ENCODE measurements around the gene SMIM44.

SMIM44 gene

DNA sequence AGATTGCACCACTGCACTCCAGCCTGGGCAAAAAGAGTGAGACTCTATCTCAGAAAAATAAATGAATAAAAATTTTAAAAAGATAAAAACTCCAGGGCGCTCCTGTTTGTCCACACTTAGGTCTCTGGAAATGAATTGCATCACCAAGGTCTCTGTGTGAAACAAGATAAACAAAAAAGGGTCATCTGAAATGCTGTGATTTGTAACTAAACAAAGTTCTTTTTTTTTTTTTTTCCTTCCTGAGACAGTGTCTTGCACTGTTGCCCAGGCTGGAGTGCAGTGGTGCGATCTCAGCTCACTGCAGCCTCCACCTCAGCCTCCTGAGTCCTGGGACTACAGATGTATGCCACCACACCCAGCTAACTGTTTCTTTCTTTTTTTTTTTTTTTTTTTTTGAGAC, 34.4 kb upstream of the SMIM44 start:
- TF ChIP-seq, protein P1, sequence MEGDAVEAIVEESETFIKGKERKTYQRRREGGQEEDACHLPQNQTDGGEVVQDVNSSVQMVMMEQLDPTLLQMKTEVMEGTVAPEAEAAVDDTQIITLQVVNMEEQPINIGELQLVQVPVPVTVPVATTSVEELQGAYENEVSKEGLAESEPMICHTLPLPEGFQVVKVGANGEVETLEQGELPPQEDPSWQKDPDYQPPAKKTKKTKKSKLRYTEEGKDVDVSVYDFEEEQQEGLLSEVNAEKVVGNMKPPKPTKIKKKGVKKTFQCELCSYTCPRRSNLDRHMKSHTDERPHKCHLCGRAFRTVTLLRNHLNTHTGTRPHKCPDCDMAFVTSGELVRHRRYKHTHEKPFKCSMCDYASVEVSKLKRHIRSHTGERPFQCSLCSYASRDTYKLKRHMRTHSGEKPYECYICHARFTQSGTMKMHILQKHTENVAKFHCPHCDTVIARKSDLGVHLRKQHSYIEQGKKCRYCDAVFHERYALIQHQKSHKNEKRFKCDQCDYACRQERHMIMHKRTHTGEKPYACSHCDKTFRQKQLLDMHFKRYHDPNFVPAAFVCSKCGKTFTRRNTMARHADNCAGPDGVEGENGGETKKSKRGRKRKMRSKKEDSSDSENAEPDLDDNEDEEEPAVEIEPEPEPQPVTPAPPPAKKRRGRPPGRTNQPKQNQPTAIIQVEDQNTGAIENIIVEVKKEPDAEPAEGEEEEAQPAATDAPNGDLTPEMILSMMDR (conservative IDR thresholded peaks at IDR 0.05; ENCODE audit: low read length) = no peak
- no peak overlapping the region for H3K4me3 ChIP-seq (ENCODE audit: low read length)
- DNase-seq (ENCODE audit: low read depth) = no peak

DNA sequence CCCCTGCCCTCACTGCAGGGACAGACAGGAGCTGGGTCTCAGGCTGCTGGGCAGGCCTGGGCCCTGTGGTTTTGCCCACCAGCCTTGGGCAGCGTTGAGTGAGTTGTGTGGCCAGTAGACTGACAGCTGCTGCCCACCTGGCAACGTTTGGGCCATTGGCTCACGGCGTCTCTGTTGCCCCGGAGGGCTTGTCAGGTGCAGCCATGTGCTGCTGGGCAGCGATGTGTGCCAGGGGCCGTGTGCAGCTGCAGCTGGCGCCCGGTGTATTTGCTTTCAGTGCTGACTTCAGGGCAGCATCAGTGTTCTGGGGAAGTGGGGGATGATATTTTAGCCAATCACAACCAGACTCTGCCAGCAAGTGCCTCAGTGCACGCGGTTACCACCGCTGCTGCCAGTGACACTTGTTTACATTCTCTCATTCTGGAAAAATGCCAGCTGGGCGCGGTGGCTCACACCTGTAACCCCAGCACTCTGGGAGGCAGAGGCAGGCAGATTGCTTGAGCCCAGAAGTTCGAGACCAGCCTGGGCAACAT, 33.5 kb upstream of the SMIM44 start:
- TF ChIP-seq, protein P1 (conservative IDR thresholded peaks at IDR 0.05; ENCODE audit: low read length) = no peak
- DNase-seq (ENCODE audit: low read depth) = no peak
- no peak overlapping the region for H3K4me3 ChIP-seq (ENCODE audit: low read length)

DNA sequence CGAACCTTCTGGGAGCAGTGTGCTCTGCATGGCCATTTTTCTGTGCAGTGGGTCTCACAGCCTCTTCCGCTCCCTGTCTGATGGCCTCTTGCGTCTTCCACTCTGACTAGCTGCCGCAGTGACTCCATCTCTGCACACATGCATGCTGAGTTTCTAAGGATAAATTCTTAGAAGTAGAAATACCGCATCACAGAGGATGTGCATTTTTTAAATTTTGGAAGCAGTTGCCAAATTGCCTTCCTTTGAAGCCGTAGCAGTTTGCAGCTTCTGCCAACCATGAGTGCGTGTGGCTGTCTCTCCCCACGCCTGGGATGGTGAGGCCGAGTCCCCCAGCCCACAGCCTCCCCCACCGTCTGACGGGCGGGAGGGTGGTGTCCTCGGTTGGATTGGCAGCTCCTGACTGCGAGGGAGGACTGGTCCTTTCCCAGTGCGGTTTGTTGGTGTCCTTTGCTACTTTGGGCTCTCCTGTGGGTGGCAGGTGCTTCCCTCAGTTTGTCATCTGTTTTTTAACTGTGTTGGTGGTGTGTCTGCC, 32.7 kb upstream of the SMIM44 start:
- peak; percentile 76 for DNase-seq (ENCODE audit: low read depth)
- H3K4me3 ChIP-seq (ENCODE audit: low read length) = no peak overlapping the region

DNA sequence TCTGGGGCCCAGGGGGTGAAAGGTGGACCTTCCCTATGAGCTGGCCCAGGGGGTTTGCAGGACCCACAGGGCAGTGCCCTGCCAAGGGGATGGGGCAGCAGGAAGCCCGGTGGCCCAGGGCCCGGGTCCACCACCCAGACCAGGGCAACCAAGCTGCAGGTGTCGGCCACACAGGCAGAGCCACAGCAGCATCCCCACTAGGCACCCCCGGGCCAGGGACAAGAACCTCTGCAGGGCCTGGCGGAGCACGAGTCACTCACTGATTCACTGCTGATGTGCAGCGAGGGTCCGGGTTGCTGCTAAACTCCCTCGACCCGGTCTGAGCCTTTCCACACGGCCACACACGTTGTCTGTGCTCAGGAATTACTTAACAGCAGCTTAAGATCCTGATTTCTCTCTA, 31.7 kb upstream of the SMIM44 start:
- TF ChIP-seq, protein P1 (conservative IDR thresholded peaks at IDR 0.05; ENCODE audit: low read length) = no peak
- no peak for DNase-seq (ENCODE audit: low read depth)
- no peak overlapping the region for H3K4me3 ChIP-seq (ENCODE audit: low read length)

More for the DNA sequence above, 32.7 kb upstream of the SMIM44 start:
- TF ChIP-seq, protein P1 (conservative IDR thresholded peaks at IDR 0.05; ENCODE audit: low read length) = no peak

DNA sequence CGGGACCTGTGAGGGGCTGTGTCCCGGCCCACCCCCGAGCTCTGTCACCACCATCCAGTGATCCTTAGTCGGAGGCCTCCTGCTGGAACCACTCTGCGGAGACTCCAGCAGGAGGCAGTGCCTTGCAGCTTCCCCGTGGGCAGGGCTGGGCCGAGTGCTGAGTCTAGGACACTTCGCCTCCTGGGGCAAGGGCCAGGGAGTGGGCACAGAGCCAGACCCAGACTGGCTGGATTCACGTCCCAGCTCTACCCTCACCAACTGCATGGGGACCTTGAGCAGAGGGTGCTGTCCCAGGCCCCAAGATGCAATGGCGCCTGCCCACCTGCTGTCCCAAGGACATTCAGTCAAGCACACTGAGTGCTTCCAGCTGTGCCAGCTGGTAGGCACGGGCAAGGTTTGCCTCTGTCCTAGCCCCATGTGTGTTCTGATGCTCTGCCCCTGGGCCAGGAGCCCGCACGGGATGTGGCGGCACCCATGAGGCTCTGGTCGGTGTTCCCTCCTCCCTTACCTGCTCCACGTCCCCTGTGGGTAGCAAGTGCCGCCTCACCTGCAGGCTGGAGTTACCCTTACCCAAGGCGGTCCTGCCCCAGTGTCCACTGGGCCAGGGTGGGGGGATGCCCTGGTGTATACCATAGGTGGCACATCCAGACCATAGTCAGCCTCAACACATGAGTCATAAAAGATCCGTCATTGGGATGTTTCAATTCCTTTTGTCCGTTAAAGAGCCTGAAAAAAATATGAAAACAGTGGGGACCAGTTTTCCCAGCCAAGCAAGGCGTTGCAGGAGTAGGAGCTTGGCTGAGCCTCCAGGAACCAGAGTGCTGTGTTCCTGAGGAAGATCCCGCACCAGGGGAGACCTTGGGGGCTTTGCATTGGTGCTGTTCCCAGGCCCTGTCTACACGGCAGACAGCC, 30.2 kb upstream of the SMIM44 start:
- TF ChIP-seq, protein P1 (conservative IDR thresholded peaks at IDR 0.05; ENCODE audit: low read length) = no peak
- no peak for DNase-seq (ENCODE audit: low read depth)
- H3K4me3 ChIP-seq (ENCODE audit: low read length) = no peak overlapping the region

DNA sequence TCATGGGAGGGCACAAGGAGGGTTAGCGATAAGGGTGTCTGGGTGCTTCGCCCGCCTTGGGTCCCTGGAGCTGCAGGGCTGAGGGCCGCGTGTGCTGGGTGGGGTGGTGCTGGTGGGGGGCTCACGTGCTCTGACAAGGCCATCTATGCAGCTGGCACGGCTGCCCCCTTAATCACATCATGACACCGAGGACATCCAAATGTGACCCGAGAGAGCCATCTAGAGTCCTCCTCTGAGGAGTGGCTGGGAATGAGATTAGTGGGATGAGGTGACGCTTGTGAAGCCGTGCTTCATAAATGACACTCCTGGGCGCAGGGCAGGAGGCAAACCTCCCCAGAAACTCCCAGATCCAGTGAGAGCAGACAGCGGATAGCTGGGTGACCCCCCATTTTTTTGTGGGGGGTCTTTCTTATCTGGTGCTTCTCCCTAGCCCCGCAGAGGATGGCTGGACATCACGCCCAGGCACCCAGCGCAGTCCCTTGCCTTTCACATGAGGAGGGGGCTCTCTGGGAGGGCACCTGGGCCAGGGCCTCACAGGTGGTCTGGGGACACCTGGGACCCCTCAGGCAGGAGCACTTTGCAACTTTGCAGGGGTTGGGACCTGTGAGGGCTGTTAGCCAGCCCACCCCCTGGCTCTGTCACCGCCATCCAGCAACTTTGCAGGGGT, 29.5 kb upstream of the SMIM44 start:
- TF ChIP-seq, protein P1 (conservative IDR thresholded peaks at IDR 0.05; ENCODE audit: low read length) = no peak
- no peak for DNase-seq (ENCODE audit: low read depth)
- H3K4me3 ChIP-seq (ENCODE audit: low read length) = no peak overlapping the region
